PFSK-1 (cell line): ENCODE measurements around the gene NTN1.

ENCODE experiments used
- POLR2AphosphoS5 ChIP-seq: IDR thresholded peaks from 2 replicates; pipeline ENCODE4 v1.6.1; 2012; ENCODE audit warnings: low read depth, mild to moderate bottlenecking, control low read depth, low read length, moderate library complexity
- TAF1 ChIP-seq: IDR thresholded peaks from 2 replicates; pipeline ENCODE4 v1.6.1; 2012; ENCODE audit warnings: low read length, control low read depth, borderline replicate concordance; ENCODE audit not compliant: insufficient read depth

DNA sequence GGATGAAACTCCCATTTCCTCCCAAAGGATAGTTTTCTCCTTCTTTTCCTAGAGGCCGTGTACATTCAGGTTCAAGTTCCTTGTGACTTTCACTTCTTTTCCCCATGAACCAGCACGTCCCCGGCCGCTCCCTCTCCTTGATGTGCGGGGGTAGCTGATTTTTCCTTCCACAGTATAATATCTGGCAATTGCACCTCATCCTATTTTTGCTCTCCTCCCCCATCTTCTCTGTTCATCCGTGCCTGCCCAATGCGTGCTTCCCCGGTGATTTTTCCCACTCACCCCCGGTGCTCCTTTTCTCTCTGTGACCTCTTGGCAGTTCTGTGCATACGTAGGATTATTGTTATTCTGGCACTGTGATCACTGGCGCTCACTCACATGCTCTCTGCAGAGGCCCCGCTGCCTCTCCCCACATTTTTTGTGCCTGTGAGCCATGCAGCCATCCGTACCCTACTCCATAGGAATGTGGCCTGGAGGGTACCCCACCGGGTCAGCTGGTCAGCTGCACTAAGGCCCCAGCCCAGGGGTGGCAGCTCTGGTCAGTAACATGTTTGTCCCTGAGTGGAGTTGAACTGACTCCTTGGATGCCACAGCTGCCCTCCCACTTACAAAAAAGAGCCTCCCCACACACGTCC is 100.0 kb downstream of the NTN1 start:
- no peak for TF ChIP-seq TAF1
- no peak for TF ChIP-seq POLR2AphosphoS5
